Activated naive CD8-positive, alpha-beta T cell treated with anti-CD3 and anti-CD28 coated beads, Interleukin-2, amount 10 ng/mL, durations not matched to agents 7 days and 5 days (primary cell): ENCODE results near the gene SBK1. TPM values are rescaled to one million over a fixed set of nuclear protein-coding genes. Genes with fewer than 3 reads are reported as not detected.
A peak's percentile ranks its signal among the peaks of the same experiment; 100 is the strongest.
"Not testable (repeated sequence)": the region's sequence is repeated elsewhere in the genome, so short reads cannot be mapped to it uniquely, and the experiment has no call there.

Experiments
- ATAC-seq: fragments of 150-1000 bp; cut with Tn5 transposase; one replicate; pipeline ENCODE4 v1.10.0; 2021; ENCODE audit warnings: low read depth, moderate library complexity
- POLR2A ChIA-PET: fragments of 350-600 bp; sonication (Branson Sonifier 250); formaldehyde crosslinking; loops from one replicate; lab custom pipeline; 2021; ENCODE audit warnings: antibody characterized with exemption; lab: Charles Lee
- DNase-seq: peaks from one replicate; pipeline ENCODE4 v3.0.0; 2021
- H3K27ac Mint-ChIP-seq: one replicate; pipeline ENCODE4 v1.8.0; 2022; ENCODE audit warnings: mild to moderate bottlenecking, mixed read lengths
- H3K27me3 Mint-ChIP-seq: one replicate; pipeline ENCODE4 v1.8.0; 2022; ENCODE audit warnings: mild to moderate bottlenecking, moderate library complexity, mixed read lengths
- H3K36me3 Mint-ChIP-seq: one replicate; pipeline ENCODE4 v1.8.0; 2021; ENCODE audit warnings: mild to moderate bottlenecking, mixed read lengths
- H3K4me1 Mint-ChIP-seq: one replicate; pipeline ENCODE4 v1.8.0; 2021; ENCODE audit warnings: mixed read lengths
- H3K4me3 Mint-ChIP-seq: one replicate; pipeline ENCODE4 v1.8.0; 2022; ENCODE audit warnings: mild to moderate bottlenecking, moderate library complexity, mixed read lengths
- H3K9me3 Mint-ChIP-seq: one replicate; pipeline ENCODE4 v1.8.0; 2021; ENCODE audit warnings: mixed read lengths
- total RNA-seq, 2 experiments: library from RNA; stranded (reverse); gene quantifications; one replicate each; pipeline ENCODE4 v1.2.3, GENCODE V29; 2021

The SBK1 gene
- total RNA-seq: 10 to 100 TPM; 15.9 TPM

DNA sequence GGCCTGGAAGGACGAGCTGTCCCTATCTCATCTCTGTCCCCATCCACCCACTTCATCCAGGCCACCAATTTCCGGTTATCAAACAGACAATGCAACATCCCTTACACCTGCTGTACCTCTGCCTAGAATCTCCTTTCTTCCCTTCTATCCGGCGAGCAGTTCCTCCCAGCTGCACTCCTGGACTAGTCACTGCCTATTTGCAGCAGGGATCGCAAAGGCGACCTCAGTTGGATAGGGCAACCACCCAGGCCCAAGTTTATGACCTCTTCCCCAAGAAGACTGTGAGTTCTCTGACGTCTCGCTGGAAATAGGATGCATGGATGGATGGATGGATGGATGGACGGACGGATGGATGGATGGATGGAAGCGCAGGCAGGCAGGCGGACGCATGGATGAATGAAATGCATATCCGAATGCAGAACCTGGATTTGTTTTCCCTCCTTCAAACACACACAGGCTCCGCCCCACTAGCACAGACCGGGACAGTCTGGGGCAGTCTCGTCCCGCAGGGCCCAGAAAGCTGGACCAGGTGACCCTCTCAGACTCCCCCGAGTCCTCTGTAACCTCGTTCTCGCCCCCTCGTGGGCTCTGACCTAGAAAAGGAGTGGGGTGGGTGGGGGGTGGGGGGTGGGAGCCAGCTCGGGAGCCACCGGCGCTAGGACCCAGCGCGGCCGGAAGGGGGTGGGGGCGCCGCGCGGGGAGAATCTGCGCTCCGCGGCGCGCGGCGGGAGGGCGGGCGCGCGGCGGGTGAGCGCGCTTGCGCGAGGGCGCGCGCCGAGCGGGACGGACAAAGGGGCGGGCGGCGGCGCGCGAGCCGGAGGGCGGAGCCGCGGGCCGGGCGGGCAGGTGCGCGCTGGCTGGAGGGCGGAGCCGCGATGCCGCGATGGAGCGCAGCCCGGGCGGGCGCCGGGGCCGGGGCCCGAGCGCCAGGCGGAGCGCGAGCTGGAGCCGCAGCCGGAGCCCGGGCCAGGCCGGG is at the start of gene SBK1:
TSS of gene SBK1 (plus strand) at position 875 of the 976 bp plus-strand sequence. CDS start 24,867 bp downstream, outside the sequence.
- H3K4me3 Mint-ChIP-seq: peak within 1 kb of the TSS; percentile 91
- peak within 1 kb of the TSS; percentile 82 for H3K27ac Mint-ChIP-seq
- H3K4me1 Mint-ChIP-seq: peaks cover 40% of the 10 kb centered on the region
- ATAC-seq (peak; percentile 94), DNase-seq (peak; percentile 95)
- no peaks in the 10 kb centered on the region for H3K9me3 Mint-ChIP-seq
- POLR2A ChIA-PET: interaction anchor here (0.6 to 2.8 kb wide), 9 partner anchors 10 to 426 kb away, joined by 3 to 12 read pairs (median 3); no protein-coding TSS in a partner anchor
- H3K36me3 Mint-ChIP-seq: no peaks in the 10 kb centered on the region
- H3K27me3 Mint-ChIP-seq: peaks cover 8% of the 10 kb centered on the region

DNA sequence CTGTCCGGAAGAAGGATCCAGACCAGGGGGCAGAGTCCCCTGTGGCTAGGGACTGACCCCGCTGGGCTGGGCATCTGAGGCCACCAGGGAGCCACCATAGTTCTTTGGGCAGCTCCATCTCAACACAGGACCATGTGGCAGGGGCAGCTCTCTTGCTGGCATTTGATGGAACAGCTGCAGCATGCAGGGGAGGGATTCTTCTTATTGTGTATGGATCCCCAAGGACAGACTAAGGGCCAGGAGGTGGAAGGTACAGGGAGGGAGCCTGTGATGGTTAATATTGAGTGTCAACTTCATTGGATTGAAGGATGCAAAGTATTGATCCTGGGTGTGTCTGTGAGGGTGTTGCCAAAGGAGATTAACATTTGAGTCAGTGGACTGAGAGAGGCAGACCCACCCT is 42.8 kb upstream of the SBK1 start:
- not testable (repeated sequence) for H3K4me3 Mint-ChIP-seq

DNA sequence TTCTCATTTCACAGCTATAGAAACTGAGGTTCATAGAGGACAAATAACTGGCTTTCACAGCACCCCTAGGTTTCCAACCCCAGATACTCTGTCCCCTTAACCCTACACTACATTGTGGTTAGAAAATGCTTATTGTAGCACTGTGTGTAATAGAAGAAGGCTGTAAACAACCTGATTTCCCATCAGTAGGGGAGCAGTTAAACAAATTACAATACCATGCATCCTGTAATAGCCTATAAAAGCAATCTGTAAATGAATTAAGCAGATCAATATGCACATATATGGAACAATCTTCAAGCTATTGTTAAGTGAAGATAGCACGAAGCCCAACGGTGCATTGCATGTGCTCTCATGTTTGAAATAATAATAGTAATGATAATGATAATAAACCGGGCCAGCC is 41.3 kb upstream of the SBK1 start:
- H3K36me3 Mint-ChIP-seq: no peaks in the 10 kb centered on the region
- ATAC-seq (no peak), DNase-seq (no peak)
- H3K27me3 Mint-ChIP-seq: no peaks in the 10 kb centered on the region
- H3K9me3 Mint-ChIP-seq: peaks cover 7% of the 10 kb centered on the region
- H3K4me3 Mint-ChIP-seq: no peak overlapping the region
- POLR2A ChIA-PET: no interaction called here
- H3K27ac Mint-ChIP-seq: no peak overlapping the region
- no peaks in the 10 kb centered on the region for H3K4me1 Mint-ChIP-seq

More for the DNA sequence above, 42.8 kb upstream of the SBK1 start:
- H3K27me3 Mint-ChIP-seq, DNase-seq, H3K4me1 Mint-ChIP-seq, POLR2A ChIA-PET, H3K9me3 Mint-ChIP-seq, H3K27ac Mint-ChIP-seq, ATAC-seq, H3K36me3 Mint-ChIP-seq: not testable (repeated sequence)

DNA sequence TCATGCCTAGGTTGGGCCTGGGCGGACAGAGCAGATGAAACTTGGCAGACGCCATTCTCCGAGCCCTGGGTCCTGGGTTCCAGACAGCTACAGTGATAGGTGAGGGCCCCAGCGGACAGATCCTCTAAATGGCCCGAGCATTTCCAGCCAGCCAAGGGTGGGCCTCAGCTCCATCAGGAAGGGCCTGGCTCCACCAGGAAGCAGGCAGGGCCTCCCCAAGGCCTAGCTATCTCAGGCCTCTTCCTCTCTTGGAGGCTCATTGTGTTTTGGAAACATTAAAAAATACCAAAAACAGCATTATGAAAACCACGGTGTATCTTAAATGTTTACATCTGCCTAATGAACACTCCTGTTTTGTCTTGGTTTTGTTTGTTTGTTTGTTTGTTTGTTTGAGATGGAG is 38.2 kb upstream of the SBK1 start:
- no peak for ATAC-seq
- Mint-ChIP-seq H3K27me3 (no peaks in the 10 kb centered on the region), H3K4me1 (no peaks in the 10 kb centered on the region), H3K9me3 (peaks cover 7% of the 10 kb centered on the region), H3K4me3 (no peak overlapping the region), H3K27ac (no peak overlapping the region), H3K36me3 (no peaks in the 10 kb centered on the region)
- DNase-seq: no peak
- POLR2A ChIA-PET: no interaction called here

DNA sequence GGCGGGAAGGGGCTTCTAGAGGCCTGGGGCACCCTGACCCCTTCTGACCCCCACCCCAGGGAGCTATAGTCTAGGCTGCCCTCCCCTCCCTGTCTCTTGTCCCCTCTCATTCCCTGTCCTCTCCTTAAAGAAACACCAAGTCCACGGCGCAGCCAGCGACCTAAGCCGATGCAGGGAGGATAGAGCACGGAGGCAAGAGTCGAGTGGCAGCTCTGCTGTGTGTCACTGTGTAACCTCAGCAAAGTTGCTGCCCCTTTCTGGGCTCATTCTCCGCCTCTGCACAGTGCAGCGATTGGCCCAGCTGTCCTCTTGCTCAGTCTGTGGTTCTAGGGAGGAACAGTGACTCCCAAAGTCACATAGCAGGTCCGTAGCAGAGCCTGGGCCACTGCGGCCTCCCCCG is 36.5 kb upstream of the SBK1 start:
- ATAC-seq (no peak), DNase-seq (no peak)
- Mint-ChIP-seq H3K27ac (no peak overlapping the region), H3K4me3 (no peak overlapping the region), H3K9me3 (peaks cover 7% of the 10 kb centered on the region), H3K4me1 (peaks cover 9% of the 10 kb centered on the region), H3K36me3 (no peaks in the 10 kb centered on the region), H3K27me3 (peaks cover under 1% of the 10 kb centered on the region)
- POLR2A ChIA-PET: no interaction called here

DNA sequence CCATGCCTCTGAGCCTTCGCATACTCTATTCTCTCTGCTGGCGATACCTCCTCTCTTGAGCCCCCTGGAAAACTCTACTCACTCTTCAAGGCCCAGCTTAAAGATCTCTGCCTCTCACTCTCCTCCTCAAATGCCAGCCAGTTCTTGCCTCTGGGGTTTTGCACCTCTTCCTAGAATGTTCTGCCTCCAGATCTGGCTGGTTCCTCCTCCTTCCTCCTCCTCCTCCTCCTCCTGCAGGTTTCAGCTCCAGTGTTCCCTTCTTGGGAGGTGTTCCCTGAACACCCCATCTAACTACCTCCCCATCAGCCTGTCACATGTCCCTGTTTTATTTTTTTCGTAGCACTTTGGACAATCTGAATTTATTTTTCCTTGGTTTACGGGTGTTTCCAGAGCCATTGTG is 35.1 kb upstream of the SBK1 start:
- Mint-ChIP-seq H3K4me3 (no peak overlapping the region), H3K27me3 (peaks cover 3% of the 10 kb centered on the region), H3K36me3 (no peaks in the 10 kb centered on the region), H3K4me1 (peaks cover 9% of the 10 kb centered on the region), H3K27ac (no peak overlapping the region), H3K9me3 (peaks cover 4% of the 10 kb centered on the region)
- POLR2A ChIA-PET: no interaction called here
- ATAC-seq: no peak
- no peak for DNase-seq

DNA sequence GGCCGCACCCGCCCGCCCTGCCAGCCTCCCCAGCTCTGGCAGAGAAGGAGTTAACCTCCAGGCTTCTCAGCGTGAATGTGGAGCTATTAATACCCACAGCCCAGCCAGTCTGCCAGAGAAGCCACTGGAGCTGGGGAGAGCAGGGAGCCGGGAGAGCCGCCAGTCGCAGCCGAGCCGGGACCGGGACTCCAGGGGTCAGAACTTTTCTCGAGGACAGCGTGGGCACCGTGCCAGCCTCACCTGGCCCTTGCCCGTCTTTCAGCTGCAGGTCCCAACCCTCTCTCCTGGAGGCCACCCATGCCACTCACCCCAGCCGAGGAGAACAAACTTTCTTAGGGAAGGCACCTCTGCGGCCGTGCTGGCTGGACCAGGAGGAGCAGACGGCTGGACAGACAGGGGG is 33.8 kb upstream of the SBK1 start:
- POLR2A ChIA-PET: no interaction called here

DNA sequence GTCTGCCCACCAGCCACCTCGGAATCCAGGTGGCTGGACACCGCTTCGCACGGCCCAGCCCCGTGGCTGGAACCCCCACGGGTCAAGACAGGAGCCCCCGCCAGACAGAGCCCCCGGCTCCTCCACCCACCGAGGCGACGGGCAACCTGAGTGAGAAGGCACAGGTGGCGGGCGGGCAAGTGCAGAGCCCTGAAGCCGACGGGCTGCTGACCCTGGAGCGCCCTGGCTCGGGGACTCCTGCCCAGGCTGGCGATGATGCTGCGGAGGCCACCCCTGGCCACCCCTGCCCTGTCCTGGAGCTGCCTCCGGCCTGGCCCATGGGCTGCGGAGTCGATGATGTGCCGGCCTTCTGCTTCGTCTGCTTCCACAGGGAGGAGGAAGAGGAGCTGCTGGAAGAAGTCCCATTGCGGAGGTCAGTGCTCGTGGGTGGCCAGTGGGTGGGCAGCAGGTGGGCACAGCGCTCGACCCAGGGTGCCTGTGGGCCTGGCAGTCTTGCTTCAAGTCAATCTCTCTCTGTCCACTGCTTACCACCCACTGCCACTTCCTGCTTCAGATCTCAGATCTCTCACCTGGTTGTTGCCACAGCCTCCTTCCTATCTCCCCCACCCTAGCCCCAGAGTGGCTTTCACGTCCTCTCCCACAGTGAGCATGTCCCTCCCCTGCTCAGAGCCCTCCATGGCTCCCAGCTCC is 33.1 kb upstream of the SBK1 start:
- H3K36me3 Mint-ChIP-seq: no peaks in the 10 kb centered on the region
- peaks cover 7% of the 10 kb centered on the region for H3K27me3 Mint-ChIP-seq
- ATAC-seq: peak; percentile 74
- H3K9me3 Mint-ChIP-seq: no peaks in the 10 kb centered on the region
- DNase-seq: no peak
- H3K4me3 Mint-ChIP-seq: no peak overlapping the region
- peak overlapping the region; percentile 55 for H3K27ac Mint-ChIP-seq
- H3K4me1 Mint-ChIP-seq: peaks cover 9% of the 10 kb centered on the region
- POLR2A ChIA-PET: interaction anchor here (0.5 kb wide), 1 partner anchor 127 kb away, joined by 4 read pairs; no protein-coding TSS in a partner anchor

More for the DNA sequence above, 33.8 kb upstream of the SBK1 start:
- DNase-seq (no peak), ATAC-seq (no peak)
- Mint-ChIP-seq H3K4me1 (peaks cover 9% of the 10 kb centered on the region), H3K27ac (no peak overlapping the region), H3K27me3 (peaks cover 4% of the 10 kb centered on the region), H3K9me3 (no peaks in the 10 kb centered on the region), H3K4me3 (no peak overlapping the region), H3K36me3 (no peaks in the 10 kb centered on the region)

DNA sequence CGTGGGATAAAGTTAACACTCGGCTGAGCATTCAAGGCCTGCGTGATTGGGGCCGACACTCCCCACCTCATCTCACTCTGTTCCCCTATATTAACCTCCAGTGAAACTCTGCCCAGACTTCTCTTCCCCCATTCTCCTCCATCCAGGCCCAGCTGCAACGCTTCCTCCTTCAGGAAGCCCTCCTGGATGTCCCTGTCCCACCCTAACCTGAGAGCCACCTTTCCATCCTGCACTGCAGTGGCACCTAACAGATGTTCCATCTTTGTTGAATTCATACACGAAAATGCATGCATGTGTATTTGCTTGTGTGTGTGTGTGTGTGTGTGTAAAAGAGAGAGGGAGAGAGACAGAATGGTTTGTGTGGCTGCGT is 32.6 kb upstream of the SBK1 start:
- POLR2A ChIA-PET: interaction anchor here (0.5 kb wide), 1 partner anchor 128 kb away, joined by 4 read pairs; no protein-coding TSS in a partner anchor
- no peak for ATAC-seq
- Mint-ChIP-seq H3K36me3 (no peaks in the 10 kb centered on the region), H3K27me3 (peaks cover 7% of the 10 kb centered on the region), H3K27ac (peak overlapping the region; percentile 55), H3K4me1 (peaks cover 9% of the 10 kb centered on the region), H3K4me3 (no peak overlapping the region), H3K9me3 (no peaks in the 10 kb centered on the region)
- DNase-seq: no peak

DNA sequence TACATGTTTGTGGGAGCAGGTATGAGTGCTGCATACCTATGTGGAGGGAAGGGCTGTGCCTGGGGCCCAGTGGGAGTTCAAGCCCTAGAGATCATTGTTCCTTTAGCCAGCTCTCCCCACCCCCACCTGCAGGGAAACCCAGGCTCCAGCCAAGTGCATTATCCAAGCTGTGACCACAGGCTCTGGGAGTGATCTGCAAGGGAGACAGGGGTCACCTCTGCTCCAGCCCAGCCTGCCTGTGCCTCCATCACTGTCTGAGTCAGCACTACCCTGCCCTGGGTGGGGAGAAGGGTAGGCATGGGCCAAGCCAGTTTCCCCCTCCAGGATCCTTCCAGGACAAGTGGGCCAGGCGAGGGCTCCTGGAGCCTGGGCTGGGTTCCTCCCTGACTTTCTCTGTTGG is 32.1 kb upstream of the SBK1 start:
- POLR2A ChIA-PET: interaction anchor here (0.5 to 0.6 kb wide), 2 partner anchors 61 to 128 kb away, joined by 3 to 4 read pairs; no protein-coding TSS in a partner anchor
- ATAC-seq: no peak
- H3K9me3 Mint-ChIP-seq: no peaks in the 10 kb centered on the region
- H3K4me1 Mint-ChIP-seq: peaks cover 9% of the 10 kb centered on the region
- no peaks in the 10 kb centered on the region for H3K36me3 Mint-ChIP-seq
- no peak for DNase-seq
- no peak overlapping the region for H3K27ac Mint-ChIP-seq
- no peak overlapping the region for H3K4me3 Mint-ChIP-seq
- peaks cover 11% of the 10 kb centered on the region for H3K27me3 Mint-ChIP-seq

DNA sequence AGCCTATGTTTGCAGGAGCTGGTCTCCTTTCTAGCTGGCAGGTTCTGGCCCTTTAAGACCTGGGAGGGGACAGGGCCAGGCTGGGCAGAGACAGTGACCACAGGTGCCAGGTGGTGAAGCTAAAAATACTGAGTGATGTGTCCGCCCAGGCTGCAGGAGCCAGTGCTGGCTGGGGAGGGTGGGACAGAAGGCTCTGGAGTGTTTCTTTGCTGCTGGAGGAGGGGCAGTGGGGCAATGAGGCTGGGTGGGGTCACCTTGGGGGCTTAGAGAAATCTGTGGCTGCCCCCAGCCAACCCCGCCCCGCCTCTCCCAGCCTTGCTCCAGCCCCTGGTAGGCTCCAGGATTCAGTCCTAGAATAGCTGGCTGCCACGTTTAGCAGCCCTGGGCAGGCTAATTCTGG is 30.4 kb upstream of the SBK1 start:
- H3K36me3 Mint-ChIP-seq: no peaks in the 10 kb centered on the region
- DNase-seq (no peak), ATAC-seq (no peak)
- H3K27ac Mint-ChIP-seq: no peak overlapping the region
- H3K9me3 Mint-ChIP-seq: no peaks in the 10 kb centered on the region
- peaks cover 13% of the 10 kb centered on the region for H3K4me1 Mint-ChIP-seq
- POLR2A ChIA-PET: no interaction called here
- no peak overlapping the region for H3K4me3 Mint-ChIP-seq
- H3K27me3 Mint-ChIP-seq: peaks cover 16% of the 10 kb centered on the region

DNA sequence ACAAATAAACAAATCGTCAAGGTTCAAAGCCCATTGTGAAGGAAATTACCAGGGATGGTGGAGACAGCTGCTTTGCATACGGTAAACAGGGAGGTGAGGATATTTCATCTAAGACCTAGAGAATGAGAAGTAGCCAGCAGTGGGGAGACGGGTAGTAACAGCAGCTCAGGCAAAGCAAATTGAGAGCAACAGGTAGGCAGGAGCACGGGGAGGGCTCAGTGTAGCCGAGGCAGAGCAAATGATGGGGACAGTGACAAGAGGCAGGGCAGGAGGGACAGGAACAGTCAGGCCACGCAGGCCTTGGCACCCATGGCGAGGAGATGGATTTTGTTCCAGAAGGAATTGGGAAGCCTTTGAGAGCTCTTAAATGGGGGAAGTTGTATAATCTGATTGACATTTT is 29.0 kb upstream of the SBK1 start:
- H3K27ac Mint-ChIP-seq: no peak overlapping the region

DNA sequence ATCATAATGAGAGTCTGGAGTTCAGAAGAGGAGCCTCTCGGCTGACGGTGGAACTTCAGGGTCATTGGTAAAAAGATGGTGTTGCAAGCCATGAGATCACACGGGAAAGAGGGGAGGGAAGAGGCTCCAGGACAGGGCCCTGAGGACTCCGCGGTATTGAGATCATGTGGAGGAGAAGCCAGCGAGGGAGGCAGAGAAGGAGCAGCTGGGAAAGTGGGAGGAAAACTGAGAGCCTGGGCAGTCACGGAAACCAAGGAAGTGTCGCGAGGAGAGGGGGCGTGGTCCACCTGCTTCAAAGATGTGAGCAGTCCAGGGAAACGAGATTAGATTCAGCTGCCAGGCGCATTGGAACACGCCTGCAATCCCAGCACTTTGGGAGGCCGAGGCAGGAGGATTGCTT is 27.7 kb upstream of the SBK1 start:
- no peaks in the 10 kb centered on the region for H3K9me3 Mint-ChIP-seq
- POLR2A ChIA-PET: no interaction called here
- H3K27ac Mint-ChIP-seq: no peak overlapping the region
- ATAC-seq (no peak), DNase-seq (no peak)
- no peaks in the 10 kb centered on the region for H3K36me3 Mint-ChIP-seq
- peaks cover 8% of the 10 kb centered on the region for H3K4me1 Mint-ChIP-seq
- no peak overlapping the region for H3K4me3 Mint-ChIP-seq
- H3K27me3 Mint-ChIP-seq: peaks cover 16% of the 10 kb centered on the region

More for the DNA sequence above, 29.0 kb upstream of the SBK1 start:
- POLR2A ChIA-PET: no interaction called here
- DNase-seq (no peak), ATAC-seq (no peak)
- Mint-ChIP-seq H3K36me3 (no peaks in the 10 kb centered on the region), H3K9me3 (no peaks in the 10 kb centered on the region), H3K27me3 (peaks cover 16% of the 10 kb centered on the region), H3K4me3 (no peak overlapping the region), H3K4me1 (peaks cover 13% of the 10 kb centered on the region)
